ENCODE measurements around the gene NHERF2.

NHERF2 gene

DNA sequence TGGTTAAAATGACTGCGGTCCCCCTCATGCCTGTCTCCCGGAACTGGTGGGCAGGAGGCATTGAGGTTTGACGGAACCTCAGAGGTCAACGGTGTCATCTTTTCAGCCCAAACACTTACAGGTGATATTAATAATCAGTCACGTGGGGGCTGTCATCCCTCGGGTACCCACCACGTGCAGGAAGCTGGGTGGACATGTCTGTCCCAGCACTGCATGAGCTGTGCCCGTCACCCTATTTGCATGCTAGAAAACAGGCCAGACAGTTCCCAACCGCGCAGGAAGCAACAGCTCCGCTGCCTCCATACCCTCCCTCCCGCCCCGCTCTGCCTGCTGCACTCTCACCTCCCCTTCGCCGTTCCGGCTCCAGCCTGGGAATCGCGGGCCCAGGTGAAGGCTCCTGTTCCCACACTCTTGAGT is 35.6 kb upstream of the NHERF2 start:
- no peak for DNase-seq

GRCh38 chr16:1991588-1991947 is 35.1 kb upstream of the NHERF2 start:
- no peak for DNase-seq

DNA sequence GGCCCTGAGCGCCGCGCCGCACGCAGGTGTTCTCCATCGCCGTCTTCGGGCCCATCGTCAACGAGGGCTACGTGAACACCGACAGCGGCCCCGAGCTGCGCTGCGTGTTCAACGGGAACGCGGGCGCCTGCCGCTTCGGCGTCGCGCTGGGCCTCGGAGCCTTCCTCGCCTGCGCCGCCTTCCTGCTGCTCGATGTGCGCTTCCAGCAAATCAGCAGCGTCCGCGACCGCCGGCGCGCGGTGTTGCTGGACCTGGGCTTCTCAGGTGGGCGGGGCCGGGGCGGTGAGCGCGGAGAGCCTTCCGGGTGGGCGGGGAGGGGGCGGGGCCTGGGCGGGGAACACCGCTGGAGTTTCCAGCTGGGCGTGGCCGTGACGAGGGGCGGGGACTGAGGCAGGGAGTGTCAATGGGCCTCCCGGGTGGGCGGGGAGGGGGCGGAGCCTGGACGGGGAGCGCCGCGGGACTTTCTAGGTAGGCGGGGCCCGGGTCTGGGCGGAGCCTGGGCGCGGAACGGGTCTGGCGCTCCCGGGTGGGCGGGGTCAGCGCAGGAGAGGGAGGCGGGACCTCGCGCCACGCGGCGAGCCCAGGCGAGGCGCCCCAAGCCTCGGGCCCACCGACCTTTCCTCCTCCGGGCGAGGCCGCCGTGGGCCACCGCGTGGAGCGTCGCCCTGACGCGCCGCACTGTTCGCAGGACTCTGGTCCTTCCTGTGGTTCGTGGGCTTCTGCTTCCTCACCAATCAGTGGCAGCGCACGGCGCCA is 34.6 kb upstream of the NHERF2 start:
- DNase-seq: no peak

GRCh38 chr16:1992704-1993317 is 33.9 kb upstream of the NHERF2 start:
- DNase-seq: no peak

DNA sequence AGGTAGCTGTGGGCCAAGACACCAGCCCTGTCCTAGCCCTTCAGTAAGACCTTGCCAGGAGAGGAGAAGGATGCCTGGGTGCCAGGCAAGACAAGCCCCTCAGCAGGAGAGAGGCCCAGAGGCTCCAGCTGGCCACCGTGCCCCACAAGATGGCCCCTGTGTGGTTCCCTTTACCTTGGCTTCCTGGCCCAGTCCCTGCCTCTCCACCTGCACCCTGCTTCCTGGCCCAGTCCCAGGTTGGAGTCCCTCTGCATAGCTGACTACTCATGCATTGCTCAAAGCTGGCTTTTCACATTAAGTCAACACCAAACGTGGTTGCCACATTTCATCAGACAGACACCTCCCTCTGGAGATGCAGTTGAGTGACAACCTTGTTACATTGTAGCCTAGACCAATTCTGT is 33.0 kb upstream of the NHERF2 start:
- DNase-seq: no peak

GRCh38 chr16:1997494-1998359 is 29.0 kb upstream of the NHERF2 start:
- DNase-seq: no peak

GRCh38 chr16:1998360-1998835 is 28.3 kb upstream of the NHERF2 start:
- no peak for DNase-seq

GRCh38 chr16:1998852-1999801 is 27.6 kb upstream of the NHERF2 start:
- DNase-seq: no peak

DNA sequence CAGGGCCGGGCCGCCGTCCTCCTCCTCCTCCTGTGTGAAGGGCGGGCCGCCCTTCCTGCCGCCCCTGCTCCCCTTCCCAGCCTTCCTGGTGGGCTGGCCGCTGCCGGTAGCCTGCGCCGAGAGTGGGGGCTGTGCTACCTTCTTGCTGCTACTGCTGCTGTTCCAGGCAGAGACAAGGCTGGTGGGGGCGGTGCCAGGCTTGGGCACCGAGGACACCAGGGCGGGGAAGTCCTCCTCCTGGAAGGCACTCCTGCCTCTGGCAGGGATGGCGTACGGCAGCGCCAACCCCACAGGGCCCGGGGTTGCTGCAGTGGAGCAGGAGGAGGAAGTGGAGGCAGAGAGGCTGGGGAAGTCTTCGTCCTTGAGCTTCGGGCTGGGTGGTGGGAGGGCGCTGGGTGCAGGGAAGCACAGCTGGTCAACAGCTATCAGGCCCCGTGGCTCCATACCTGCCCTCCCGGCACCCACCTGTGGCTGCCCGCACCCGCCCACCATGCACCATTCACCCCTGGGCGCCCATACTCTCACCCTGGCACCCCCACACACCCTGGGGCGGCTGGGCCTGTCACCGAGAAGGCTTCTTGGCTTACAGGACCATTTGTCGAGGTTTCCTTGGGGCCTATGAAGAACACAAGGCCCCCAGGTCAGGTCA is 26.7 kb upstream of the NHERF2 start:
- no peak for DNase-seq

GRCh38 chr16:2001035-2001434 is 25.7 kb upstream of the NHERF2 start:
- no peak for DNase-seq

DNA sequence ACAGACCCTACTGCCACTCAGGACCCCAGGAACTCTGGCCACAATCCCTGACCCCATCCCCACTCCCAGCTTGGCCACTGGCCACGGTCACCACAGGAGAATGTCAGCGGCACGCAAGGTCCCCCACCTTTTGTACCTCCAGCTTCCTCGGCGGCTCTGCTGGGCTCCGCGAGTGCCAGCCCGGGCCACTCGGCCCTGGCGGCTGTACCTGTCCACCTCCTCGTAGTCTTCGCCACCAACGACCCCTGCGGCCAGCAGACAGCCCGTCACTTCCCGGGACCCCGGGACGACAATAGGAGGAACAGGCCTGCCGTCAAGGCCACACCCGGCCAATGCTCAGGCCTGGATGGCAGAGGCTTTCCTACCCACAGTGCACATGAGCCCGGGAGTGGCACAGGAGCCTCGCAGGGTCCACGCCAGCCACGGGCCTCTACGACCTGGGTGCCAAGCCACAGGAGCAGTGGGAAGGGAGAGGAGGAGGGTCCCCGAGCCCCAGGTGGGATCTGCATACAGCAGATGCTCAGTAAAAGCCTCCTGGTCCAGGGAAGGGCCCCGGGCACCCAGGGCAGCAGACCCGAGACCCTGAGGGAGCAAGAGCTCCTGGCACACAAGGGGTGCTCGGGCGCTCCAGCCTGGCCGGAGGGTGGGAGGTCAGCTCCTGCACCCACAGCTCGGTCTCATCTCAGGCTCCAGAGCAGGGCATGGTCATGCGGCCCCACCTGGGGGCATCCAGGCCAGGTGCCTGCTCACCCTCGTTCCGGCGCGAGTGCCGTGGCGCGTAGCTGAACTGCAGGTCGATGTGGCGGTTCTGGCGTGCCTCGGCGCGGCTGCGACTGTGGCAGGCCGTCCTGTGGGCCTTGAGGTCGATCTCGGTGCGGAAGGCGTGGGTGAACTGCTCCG is 25.0 kb upstream of the NHERF2 start:
- no peak for DNase-seq

- no peak for DNase-seq
Measured at GRCh38 chr16:2002406-2003230, 24.1 kb upstream of the NHERF2 start.

- DNase-seq: no peak
Measured at GRCh38 chr16:2003231-2003826, 23.4 kb upstream of the NHERF2 start.

DNA sequence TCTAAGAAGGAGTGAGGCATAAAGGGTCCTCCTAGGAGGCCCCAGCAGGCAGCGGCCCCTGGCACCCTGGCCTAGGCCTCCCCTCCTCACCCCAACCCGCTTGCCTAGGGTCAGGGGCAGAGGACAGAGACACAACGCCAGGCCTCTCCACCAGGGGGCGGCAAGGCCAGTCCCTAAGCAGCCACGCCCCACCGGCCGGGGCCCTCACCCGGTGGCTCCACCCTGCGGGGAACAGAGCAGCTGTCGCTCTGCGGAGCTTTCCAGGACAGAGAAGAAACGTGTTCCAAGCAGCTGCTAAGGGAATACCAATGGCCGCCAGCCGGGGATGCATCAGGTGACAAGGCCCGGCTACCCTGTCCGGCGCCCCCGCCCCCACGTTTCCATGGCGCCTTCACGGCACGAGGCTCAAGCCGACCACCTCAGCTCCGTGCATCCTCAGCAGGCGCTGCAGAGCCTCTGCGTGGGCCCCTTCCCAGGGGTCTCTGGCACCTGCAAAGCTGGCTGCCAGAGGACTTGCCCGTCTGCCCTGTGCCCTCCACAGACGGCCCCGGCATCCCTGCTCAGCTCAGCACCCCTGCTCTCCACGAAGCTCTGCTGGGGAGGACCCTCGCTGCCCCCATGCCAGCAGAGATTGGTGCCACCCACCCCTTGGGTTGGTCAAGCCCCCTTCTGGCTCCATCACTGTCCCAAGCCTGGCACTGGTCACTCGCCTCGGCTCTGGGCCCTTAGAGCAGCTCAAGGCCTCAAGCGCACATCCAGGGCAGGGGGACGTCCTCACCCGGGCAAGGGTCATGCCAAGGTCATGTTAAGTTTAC is 22.7 kb upstream of the NHERF2 start:
- peak; percentile 56 for DNase-seq

DNA sequence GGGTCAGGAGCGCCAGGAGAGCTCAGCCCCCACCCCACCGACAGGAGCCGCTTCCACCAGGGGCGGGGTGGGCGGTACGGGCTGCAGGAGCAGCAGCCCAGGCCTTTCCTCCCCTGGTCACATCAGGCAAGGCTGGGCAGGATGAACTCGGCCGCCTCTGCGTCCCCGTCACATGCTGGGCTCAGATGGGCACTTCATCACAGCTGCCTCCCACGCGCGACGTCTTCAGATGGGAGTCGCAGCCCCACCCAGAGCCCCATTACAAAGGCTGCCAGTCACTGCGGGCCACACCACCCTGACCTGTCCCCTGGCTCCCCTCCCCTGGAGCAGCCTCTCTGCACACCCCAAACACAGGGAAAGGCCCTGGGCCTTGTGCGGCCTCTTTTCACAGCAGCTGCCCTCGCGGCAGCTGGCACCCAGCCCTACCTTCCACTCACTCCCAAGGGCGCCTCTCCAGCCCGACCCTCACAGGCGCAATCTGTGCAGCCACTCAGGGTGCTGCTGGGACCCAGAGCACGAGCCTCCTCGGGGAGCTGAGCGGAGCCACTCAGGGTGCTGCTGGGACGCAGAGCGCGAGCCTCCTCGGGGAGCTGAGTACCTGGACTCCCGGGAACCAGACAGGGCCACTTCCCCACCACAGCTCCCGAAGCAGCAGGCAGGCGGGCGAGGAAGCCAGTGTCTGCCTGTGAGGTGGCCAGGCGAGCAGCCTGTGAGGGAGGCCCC is 21.7 kb upstream of the NHERF2 start:
- DNase-seq: no peak

DNA sequence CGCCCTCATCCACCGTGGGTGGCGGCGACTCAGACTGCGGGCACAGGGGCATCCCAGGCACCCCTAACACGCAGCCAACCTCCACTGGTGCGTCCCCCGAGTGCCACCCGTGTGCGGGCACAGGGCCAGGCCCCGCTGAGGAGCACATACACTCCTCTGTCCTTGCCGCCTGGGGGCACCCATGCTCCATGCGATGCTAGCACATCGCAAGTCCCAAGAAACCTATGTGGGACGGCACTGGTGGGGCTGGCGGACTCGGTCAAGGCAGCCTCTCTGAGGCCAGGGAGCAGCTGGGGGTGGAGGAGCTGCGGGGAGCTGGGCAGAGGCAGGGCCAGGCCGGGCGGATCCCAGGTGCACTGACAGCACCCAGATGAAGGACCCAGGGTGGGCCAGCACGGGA is 21.1 kb upstream of the NHERF2 start:
- DNase-seq: no peak

DNA sequence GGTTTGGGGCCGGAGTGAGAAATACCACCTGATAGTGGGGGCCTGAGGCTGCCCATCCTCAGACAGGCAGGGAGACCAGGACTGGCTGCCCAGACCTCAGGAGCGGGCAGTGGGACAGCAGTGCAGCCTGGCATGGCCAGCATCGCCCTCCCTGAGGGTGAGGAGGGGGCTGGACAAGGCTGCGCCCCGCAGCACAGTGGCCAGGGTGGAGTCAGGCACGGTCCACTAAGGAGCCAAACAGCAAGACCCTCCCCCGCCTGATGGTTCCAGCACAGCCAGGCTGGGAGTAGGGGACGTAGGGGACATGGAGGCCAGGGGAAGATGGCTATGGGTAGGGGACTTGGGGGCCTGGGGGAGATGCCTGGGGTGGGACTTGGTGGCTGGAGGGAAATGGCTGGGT is 20.4 kb upstream of the NHERF2 start:
- DNase-seq: no peak

Measured in GDM1 (cell line).